ENCODE data around the gene ASTN2. TPM values are rescaled to one million over a fixed set of nuclear protein-coding genes. Genes with fewer than 3 reads are reported as not detected.

Gene ASTN2
- total RNA-seq, 1 donor from 2014 or later, result 2.3 TPM

- Histone ChIP-seq H3K27me3 (no peaks in the 10 kb centered on the region), H3K4me3 (no peak overlapping the region), H3K4me1 (no peaks in the 10 kb centered on the region), H3K27ac (no peak overlapping the region), H3K36me3 (no peaks in the 10 kb centered on the region), H3K9me3 (no peaks in the 10 kb centered on the region)
- intact Hi-C loops (cut with DNase I), result no loop called here
- no peak for DNase-seq (ENCODE audit: low spot score in 2 of 2)
- no peak for TF ChIP-seq CTCF (IDR thresholded peaks at IDR 0.05)
These were observed 80.8 kb downstream of the ASTN2 start for GRCh38 chr9:117334101-117334500.

GRCh38 chr9:117325831-117326230 lies 89.0 kb downstream of the ASTN2 start:
- Histone ChIP-seq H3K4me3 (no peak overlapping the region), H3K27me3 (no peaks in the 10 kb centered on the region), H3K27ac (no peak overlapping the region), H3K4me1 (no peaks in the 10 kb centered on the region), H3K36me3 (no peaks in the 10 kb centered on the region), H3K9me3 (no peaks in the 10 kb centered on the region)
- DNase-seq (ENCODE audit: low spot score in 2 of 2), result no peak
- TF ChIP-seq CTCF (IDR thresholded peaks at IDR 0.05), result no peak
- intact Hi-C loops (cut with DNase I), result no loop called here

GRCh38 chr9:117325110-117325731 lies 89.6 kb downstream of the ASTN2 start:
- DNase-seq (ENCODE audit: low spot score in 2 of 2), result no peak
- Histone ChIP-seq H3K36me3 (no peaks in the 10 kb centered on the region), H3K27me3 (no peaks in the 10 kb centered on the region), H3K9me3 (no peaks in the 10 kb centered on the region), H3K4me3 (no peak overlapping the region), H3K27ac (no peak overlapping the region), H3K4me1 (no peaks in the 10 kb centered on the region)
- no peak for TF ChIP-seq CTCF (IDR thresholded peaks at IDR 0.05)
- intact Hi-C loops (cut with DNase I), result no loop called here

GRCh38 chr9:117323390-117323789 lies 91.5 kb downstream of the ASTN2 start:
- intact Hi-C loops (cut with DNase I), result no loop called here

DNA sequence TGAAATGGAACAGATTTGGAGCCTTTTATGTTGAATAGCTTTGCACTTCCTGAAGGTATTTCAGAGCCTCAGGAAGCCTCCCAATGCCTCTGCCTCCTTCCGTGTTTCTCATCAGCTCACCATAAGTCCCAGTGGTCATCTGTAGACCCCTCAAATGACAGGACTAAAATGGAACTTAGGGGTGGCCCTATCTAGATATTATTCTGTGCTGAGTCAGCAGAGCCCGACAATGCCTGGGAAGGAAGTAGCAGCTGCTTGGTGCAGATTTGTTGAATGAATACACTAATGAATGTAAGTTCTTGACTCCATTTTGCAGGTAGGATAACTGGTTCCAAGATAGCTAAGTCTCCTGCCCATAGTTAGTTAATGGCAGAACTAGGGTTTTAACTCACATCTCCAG lies 97.7 kb downstream of the ASTN2 start:
- no peak for DNase-seq (ENCODE audit: low spot score in 2 of 2)
- no peaks in the 10 kb centered on the region for H3K27me3 ChIP-seq
- intact Hi-C loops (cut with DNase I), result no loop called here
- H3K27ac ChIP-seq, result no peak overlapping the region
- H3K9me3 ChIP-seq, result no peaks in the 10 kb centered on the region
- no peak for TF ChIP-seq CTCF (IDR thresholded peaks at IDR 0.05)
- no peaks in the 10 kb centered on the region for H3K36me3 ChIP-seq
- H3K4me1 ChIP-seq, result no peaks in the 10 kb centered on the region
- H3K4me3 ChIP-seq, result no peak overlapping the region

More at GRCh38 chr9:117323390-117323789, 91.5 kb downstream of the ASTN2 start:
- no peaks in the 10 kb centered on the region for H3K27me3 ChIP-seq
- H3K27ac ChIP-seq, result no peak overlapping the region
- no peak for TF ChIP-seq CTCF (IDR thresholded peaks at IDR 0.05)
- no peaks in the 10 kb centered on the region for H3K9me3 ChIP-seq
- no peaks in the 10 kb centered on the region for H3K36me3 ChIP-seq
- no peak overlapping the region for H3K4me3 ChIP-seq
- no peaks in the 10 kb centered on the region for H3K4me1 ChIP-seq
- DNase-seq (ENCODE audit: low spot score in 2 of 2), result no peak

DNA sequence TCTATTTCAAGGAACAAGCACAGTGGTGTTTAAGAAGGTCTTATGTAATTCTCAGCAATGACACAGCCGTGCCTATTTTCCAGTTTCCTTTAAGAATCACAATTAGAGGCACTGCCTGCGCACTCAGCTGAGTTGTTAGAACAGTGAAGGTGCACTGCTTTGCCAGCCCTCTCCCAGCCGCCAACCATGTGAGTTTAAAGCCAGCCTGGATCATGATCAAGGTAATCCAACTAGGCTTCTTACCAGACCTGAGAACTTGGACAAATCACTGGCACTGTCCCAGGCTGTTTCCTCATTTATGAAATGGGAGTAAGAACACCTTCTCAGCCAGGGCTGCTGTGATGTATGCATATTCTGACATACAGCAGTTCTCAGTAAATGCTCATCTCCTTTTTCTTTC lies 99.6 kb downstream of the ASTN2 start:
- intact Hi-C loops (cut with DNase I), result no loop called here
- Histone ChIP-seq H3K9me3 (no peaks in the 10 kb centered on the region), H3K27ac (no peak overlapping the region), H3K36me3 (no peaks in the 10 kb centered on the region), H3K27me3 (no peaks in the 10 kb centered on the region), H3K4me3 (no peak overlapping the region), H3K4me1 (no peaks in the 10 kb centered on the region)
- no peak for TF ChIP-seq CTCF (IDR thresholded peaks at IDR 0.05)
- no peak for DNase-seq (ENCODE audit: low spot score in 2 of 2)

All from ascending aorta (tissue), 2 donors.